ENCODE measurements around the gene ANO7.

Gene ANO7

DNA sequence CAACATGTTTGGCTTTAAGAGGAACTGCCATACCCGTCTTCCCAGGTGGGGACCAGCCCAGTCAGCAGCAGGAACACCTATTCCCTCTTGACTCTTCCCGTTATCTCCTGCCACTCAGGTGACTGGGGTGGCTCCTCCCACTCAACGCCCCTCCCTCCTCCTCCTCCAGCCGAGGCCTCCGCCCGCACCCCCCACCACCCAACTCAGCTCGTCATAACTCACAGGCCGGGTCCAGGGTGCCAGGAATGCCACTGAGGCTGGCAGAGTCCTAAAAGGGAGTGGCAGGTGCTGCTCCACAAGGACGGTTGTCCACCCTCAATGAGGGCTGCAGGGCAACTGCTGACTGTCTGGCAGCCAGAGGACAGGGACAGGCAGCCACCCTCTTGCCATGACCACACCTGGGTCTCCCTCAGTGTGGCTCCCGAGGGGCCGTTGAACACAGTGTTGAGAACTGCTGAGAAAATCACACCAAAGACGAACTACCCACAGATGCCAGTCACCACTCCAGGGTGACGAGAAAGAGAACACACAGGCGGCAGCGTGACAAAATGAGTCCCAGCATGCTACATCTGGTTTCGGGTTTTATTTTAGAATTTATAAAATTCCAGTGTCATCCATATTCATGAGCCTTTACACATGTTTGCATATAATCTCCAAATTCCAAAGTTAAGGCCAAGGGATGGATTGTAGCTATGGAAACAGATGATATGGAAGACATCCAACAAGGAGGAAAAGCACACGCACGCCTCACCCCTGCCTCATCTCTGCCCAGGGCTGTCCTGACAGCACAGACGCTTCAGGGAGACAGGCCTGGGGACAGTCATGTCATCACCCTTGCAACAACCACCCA lies 38.5 kb downstream of the ANO7 start:
- DNase-seq: no peak

DNA sequence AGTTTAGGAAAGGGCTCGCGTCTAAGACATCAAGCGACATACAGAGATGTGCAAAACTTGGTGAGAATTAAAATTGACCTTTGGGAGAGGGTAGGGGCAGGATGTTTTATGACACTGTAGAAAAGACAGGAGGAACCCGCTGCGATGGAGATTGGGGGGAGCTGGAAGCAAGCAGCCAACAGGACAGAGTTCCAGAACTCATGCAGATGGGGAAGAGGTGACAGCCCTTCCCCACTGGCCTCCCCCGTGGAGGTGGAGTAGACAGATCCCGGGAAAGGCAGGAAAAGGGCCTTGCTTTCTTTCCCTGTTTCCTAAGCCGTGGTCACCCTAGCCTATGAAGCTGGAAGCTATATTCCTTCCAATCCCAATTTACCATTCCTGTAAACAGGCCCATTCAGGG lies 39.1 kb downstream of the ANO7 start:
- no peak for DNase-seq

DNA sequence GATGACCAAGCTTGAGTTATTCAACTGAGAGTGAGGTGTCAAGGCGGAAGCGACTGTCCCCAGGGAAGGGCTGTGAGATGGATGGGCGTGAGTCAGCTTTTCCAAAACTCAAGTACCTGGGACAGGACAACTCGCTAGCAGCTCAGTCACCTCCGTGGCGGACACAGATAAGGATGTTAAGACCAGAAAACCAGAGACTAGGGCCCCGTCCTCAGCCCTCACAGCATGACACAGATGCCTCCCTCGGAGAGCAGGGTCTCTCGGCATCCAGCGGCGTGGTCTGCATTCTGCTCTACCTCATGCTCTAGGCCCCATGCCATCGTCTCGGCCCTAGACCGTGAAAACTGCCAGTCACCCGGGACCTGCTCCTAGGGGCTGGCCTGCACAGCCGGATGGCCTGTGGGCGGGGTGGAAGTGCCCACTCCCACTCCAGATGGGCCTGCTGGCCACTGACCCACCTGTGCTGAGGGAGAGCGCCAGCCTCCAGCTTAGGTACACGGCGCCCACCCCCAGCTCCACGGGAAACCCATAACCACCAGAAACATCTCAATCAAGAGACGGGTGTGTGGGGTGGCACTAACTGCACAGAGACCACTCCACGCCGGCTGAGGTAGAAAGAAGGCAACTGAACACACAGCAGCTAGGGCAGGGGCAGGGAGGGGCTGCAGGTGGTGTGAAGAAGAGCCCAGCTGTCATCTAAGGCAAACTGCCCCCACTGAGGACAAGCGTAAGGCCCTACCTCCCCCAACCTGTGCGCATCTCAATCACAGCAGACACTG lies 39.8 kb downstream of the ANO7 start:
- DNase-seq: no peak

DNA sequence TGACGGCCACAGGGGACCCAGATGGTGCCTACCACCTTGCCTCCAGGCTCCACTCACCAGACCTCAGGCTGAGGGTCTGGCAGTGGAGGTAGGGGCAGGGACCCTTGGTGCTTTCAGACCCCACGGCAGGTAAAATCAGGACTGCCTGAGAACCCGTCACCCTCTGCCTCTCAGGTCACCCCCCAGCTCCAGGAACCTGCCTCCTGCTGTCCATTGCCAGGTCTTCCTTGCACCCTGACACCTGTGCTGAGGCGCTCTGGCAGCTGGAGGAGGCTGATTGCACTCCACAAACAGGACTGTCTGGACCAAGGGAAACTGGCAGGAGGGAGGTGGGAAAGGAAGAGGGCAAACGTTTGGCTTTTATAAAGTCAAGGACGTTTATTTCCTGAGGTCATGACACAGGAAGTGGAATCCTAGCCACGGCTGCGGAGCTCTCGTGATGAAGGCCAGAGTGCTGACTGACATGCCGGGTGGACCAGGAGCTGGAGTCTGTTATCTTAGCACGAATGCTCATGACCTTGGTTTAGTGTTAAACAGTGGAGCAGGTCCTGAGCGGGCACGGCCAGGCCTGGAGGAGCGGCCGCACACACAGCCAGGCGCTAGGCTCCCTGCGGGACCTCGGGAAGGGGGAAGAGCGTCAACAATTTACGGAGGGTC lies 40.5 kb downstream of the ANO7 start:
- DNase-seq: no peak

DNA sequence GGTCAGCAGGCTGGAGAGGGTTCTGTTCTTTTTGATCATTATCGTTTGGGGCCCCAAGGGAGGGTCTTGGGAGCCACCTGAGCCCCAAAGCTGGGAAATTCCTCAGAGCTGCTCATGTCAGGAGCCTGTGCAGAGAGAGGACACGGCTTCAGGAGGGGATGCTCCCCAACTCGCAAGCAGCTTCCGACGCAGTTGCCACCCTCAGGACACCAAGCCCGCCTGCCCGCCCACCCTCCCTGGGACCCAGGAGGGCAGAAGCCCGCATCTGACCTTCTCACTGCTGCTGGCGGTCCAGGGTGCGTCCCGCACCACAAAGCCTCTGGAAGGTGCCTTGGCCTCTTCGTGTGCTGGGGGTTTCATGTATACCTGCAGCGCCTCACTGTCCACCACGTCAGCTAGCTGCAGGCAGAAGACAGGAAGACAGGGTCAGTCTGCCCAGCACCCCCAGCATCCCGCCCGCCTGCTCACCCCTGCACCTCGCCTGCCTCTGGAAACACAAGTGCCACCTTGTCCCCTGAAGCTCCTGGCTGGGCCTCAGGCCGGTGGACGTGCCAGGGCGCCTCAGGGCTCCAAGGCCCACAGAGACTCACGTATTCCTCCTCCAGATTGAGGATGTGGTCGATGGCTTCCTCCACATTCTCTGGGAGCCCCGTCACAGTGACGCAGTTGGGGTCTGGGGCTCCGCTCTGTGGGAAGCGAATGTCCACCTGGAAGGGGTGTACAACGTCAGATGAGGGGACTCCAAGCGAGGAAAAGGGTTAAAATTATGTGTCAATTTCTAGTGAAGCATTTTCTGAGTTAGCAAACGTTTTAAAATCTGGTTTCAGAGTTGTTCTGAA lies 41.3 kb downstream of the ANO7 start:
- DNase-seq: no peak

DNA sequence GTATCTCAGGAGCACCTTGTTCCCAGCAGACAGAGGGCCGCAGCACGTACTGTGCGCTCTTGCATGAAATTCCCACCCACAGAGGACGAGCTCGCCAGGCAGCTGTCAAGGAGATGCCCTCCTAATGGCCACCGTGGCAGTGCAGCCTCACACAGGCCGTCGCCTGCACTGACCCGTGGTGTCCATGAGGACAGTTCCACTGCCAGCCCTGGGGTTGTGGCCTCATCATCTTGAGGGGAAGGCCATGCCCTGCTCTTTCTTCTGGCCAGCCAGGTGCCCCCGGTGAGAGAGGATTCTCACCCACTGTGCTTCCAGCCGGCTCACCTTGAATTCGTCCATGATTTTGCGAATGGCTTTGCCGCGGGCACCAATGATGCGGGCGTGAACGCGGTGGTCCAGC lies 42.0 kb downstream of the ANO7 start:
- no peak for DNase-seq

DNA sequence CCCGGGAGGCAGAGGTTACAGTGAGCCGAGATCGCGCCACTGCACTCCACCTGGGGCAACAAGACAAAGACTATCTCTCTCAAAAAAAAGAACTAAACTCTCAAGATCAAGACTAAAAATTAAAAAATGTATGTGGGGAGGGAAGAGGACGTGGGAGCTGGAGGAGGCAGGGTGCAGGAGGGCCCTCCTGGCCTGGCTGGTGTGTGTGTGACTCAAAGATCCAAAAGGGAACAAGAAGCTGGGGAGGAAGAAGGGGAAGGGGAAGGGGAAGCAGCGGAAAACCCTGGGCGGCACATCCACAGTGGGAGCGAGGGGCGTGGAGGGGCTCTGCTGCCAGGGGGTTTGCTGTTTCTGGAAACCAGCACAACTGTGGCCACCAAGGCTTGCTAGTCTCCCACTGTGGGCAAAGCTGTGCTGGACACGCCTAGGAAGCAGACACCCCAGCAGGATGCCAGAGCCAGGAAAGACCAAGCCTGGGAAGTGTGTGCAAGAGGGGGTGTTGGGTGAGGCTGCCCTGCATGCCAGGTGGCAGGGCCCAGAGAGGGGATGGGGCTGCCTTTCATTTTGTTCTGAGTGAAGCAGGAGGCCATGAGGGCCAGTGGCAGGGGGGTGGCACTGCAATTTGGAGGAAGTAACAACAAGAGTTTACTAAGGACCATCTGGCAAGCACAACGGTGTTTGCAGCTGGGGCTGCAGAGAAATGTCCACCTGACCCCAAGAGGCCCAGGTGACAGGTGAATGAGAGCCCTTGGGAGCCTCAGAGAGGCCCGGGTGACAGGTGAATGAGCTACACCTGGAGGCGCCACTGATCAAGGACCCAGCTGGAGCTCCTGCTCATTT lies 44.5 kb downstream of the ANO7 start:
- DNase-seq: no peak

DNA sequence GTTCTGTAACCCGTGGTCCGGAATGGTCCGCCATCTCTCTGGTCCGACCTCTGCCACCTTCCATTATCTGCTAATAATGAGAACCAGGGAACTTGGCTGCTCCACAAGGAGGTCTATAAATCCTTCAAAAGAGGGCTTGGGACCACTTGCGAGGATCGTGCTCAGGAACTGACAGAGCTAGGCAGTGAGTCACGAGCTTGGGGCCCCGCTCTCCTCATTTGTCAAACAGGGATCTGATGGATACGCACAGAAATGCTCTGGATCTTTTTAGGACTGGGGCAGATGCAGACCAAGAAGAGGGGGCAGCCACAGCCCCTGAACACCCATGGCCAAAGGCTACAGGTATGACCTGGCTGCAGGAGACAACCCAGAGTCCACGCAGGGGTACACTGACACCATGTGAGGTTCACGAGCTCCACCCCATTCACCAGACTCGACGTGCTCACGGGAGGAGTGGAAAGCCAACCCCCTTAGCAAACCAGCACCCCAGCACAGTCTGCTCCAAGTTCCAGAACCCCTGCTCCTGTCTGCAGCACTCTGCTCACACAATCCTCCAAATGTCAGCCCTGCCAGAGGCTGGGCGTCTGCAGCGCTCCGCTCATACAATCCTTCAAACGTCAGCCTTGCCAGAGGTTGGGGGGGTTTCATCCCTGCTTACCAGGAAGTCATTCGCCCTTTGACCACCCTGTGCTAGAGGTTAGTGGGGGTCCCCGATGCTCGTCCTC lies 45.8 kb downstream of the ANO7 start:
- no peak for DNase-seq

DNA sequence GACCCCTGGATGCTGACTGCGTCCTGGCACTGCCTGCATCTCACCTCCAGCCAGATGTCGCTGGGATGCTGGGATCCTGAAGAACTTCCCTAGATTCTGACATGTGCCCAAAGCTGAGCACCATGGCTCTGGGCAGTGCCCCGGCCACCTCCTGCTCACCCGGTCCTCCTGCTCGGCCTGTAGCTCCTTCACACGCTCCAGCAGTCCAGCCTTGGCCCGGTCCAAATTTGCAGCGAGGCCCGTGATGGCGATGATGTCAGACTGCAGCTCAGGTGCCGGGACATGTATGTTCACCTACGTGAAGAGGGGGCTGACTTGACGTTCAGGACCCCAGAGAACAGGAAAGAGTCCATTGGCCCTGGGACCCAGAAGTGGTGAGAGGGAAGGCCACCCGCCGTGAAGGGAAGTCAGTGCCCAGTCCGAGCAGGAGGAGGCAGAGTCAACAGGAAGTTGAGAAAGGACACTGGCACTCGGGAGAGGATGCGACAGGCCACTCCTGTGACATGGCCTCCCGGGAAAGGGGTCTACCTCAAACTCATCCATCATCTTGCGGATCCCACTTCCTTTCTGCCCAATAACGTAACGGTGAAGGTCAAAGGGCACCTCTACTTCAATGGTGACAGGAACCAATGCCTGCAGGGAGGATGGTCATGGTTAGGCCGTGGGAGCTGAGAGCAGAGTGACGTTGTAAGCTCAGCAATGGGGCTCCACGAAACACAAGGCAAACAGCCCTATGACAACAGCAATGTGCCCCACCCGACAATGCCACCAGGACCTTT lies 46.7 kb downstream of the ANO7 start:
- DNase-seq: no peak

DNA sequence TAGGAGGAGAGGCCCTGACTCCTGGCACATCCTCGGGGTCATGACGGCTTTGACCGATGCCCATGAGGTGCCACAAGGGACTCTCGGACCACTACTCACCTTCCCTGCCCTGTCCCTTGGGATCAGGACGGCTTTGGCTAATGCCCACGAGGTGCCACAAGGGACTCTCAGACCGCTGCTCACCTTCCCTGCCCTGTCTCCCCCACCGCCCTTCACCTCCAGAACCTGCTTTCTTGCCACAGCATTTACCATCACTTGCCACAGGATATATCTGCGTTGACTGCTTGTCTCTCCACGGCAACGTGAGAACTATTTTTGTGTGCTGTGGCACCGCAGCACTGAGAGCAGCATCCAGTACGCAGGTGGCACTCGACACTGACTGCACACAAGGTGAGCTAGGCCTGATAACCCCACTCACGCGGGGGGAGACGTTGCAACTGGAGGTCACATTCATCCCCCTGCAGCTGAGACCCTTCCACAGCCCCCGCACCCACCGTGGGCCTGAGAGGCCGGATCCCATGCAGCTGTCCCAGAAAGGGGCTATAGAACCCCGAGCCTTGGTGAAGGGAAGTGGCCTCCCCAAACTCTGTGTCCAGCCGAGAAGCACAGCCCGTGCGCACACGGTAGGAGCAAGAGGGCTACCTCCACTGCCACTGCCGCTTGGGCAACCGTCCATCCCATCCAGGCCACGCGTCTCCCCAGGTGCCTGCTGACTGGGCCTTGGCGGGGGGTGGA lies 47.5 kb downstream of the ANO7 start:
- no peak for DNase-seq

DNA sequence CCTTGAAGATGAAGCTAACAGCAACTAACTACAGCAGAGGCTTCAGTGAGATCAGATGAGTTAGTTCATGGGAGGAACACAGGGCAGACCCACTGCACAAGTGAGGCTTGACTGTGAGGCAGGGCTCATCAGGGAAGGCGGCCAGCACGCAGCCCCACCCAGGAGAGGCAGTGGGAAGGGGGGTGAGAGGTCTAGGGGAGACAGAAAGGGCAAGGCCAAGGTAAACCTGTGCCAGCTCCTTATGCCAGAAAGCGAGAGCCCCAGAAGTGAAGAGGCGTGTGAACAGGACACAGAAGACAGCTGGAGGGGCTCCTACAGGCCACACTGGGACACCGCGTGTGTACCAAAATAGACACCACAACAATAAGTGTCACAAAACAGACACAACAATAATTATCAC lies 48.6 kb downstream of the ANO7 start:
- no peak for DNase-seq

DNA sequence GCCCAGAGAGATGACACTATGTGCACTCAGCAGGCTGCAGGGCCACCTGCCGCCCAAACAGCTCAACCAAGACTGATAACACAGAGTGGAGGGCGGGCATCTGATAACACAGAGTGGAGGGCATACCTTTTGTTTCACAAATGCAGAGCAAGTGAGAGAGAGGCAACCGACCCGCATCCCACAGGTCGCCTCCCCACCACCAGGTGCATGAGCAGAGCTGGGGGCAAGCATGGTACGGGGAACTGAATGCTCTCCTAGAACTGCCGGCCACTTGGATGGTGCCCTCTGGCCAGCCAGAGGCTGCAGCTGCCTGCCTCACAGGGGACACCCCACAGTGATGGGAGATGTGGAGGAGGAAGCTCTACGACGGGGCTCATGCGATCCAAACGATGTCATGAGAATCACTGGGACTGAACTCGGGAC lies 49.5 kb downstream of the ANO7 start:
- no peak for DNase-seq

DNA sequence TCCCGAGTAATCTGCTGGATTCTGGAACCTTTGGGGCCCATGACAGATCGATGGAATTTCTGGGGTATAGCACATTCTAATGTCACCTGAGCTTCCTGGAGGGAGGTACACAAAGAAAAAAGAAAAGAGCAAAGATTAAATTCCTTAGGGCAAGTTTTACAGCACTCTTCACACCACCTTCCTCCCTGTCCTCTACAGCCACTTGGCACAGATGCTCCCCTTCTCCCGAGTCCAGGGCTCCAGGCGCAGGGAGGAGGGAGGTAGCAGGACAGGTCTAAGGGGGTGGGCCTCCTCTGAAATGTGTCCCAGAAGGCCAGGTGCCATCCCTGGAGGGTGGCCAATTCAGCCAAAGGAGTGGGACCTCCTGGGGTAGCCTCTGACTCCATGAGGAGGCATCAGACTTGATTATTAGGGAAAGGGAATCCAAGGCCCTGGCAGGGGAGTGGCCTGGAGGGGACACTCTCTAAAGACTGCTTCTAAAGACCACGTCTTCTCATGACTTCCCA lies 50.3 kb downstream of the ANO7 start:
- no peak for DNase-seq

DNA sequence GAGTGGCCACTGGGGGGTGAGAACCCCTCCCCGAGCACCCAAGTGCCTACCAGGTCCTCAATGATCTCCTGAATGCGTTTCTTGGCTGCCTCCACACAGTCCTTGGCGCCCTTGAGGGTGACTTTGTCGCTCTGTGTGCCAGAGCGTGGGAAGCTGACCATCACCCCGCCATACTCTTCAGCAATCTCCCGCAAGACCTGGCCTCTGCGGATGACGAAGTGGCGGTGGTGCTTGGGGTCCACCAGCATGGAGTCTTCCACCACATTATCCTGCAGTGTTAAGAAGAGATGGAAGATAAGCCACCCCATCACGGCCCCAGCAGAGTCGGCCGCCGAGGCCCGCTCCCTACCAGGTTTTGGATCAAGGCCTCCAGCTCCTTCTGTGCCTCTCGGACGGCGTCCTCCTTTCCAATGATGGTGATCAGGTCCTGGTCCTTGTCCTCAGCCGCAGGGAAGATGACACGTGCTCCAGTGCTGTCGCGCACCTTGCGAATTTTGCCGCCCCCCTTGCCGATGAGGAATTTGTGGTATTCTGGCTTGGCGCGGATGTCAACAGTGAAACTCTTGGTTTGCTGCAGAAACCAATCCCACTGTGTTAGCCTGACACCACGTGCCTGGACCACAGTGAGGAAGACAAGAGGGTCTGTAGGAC lies 51.2 kb downstream of the ANO7 start:
- DNase-seq: no peak

DNA sequence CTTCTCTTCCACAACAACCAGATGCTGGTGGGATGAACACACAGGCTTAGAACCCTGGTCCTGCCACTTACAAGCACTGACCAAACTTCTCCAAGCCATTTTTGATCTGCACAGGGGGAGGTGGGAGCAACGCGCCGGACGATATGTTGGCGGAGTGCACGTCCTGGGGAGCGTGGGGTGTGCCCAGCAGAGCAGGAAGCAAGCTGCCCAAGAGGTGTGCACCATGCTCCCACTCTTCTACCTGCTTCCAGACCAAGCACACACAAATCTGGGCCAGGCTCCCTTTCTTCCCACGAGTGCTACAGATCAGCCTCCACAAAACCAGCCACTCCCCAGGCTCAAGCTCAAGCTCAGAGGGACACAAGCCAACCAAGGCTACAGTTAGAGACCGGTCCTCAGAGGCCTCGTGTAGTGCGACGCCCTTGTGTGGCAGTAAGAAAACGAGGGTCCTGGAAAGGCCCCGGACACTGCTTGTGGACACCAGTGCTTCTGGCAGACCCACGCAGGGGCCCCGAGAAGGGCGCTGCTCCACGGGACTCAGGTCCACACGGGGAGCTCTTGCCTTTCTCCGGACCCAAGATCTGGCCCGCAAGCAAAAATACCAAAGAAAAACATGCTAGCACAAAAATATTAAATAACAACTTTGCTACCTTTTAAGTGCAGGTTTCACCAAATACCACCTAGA lies 52.0 kb downstream of the ANO7 start:
- no peak for DNase-seq

DNA sequence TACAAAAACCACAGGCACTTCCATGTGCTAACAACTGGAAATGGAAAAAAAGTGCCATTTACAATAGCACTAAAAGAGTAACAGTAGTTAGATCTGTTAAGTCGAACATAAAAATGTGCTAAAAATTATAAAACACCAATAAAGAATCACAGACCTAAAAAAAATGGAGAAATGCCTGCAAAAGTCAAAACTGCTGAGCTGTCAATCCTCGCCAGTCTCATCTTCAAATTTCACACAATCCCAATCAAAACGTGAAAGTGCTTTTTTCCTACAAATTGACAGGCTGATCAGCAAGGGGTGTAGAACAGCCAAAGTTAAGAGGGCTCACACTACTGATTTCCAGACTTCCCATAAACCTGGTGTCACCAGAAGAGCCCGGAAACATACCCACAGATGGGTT lies 53.2 kb downstream of the ANO7 start:
- DNase-seq: no peak

DNA sequence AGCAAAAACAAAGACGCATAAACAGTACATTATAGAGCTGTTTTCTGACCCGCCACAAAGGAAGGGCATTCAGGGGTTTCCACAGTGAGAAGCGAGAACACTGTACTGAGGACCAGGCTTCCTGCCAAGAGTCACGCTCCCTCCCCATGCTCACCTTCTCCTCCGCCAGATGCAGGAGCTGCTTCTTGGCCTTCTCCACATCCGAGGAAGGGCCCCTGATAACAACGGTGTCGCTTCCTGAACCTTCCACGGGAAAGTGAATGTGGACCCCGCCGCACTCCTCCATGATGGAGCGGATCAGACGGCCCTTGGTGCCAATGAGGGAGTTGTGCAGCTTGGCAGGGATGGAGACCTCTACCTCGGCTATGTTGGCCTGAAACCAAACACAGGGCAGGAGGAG lies 53.8 kb downstream of the ANO7 start:
- DNase-seq: no peak

Measured in amygdala (tissue), 56 donors.